CD14-positive monocyte (primary cell): ENCODE measurements around the gene OR2S2. TPM values are rescaled to one million over a fixed set of nuclear protein-coding genes. Genes with fewer than 3 reads are reported as not detected.

Experiments used
- DNase-seq, 3 donors: peaks; one replicate each; pipeline ENCODE4 v3.0.0-alpha.2; 2011 to 2022
- H2AFZ ChIP-seq: 2 replicates; pipeline ENCODE4 v1.6.0; 2012; ENCODE audit warnings: mild to moderate bottlenecking, low read depth, low read length, inconsistent platforms; ENCODE audit not compliant: insufficient read depth, poor library complexity, severe bottlenecking
- H3K27ac ChIP-seq, 2 donors: 1 replicate in 1 of 2; 2 replicates in 1 of 2; pipeline ENCODE4 v1.5.1; 2012 to 2013; ENCODE audit warnings: low read length in 2 of 2, control low read depth in 1 of 2, inconsistent platforms in 1 of 2, low read depth in 1 of 2, mild to moderate bottlenecking in 1 of 2
- H3K27me3 ChIP-seq, 2 donors: one replicate each; pipeline versions ENCODE4 v1.6.0 to v1.6.1; 2011 to 2013; ENCODE audit warnings: low read length in 2 of 2; ENCODE audit not compliant: control insufficient read depth in 2 of 2, insufficient read depth in 2 of 2
- H3K36me3 ChIP-seq, 2 donors: replicated peaks in 1 of 2; 1 replicate in 1 of 2; 2 replicates in 1 of 2; pipeline versions ENCODE4 v1.5.1 to v1.6.1; 2012 to 2013; ENCODE audit warnings: low read length in 2 of 2, control low read depth in 1 of 2, inconsistent platforms in 1 of 2, mild to moderate bottlenecking in 1 of 2; ENCODE audit not compliant: insufficient read depth in 2 of 2, control insufficient read depth in 1 of 2
- H3K4me1 ChIP-seq, 2 donors: 1 replicate in 1 of 2; 2 replicates in 1 of 2; pipeline versions ENCODE4 v1.5.1 to v1.6.1; 2012 to 2013; ENCODE audit warnings: low read length in 2 of 2, control low read depth in 1 of 2, inconsistent platforms in 1 of 2, mild to moderate bottlenecking in 1 of 2, moderate library complexity in 1 of 2; ENCODE audit not compliant: insufficient read depth in 2 of 2, control insufficient read depth in 1 of 2
- H3K4me2 ChIP-seq: replicated peaks from 2 replicates; pipeline ENCODE3; 2012; ENCODE audit warnings: low read length, moderate library complexity, mild to moderate bottlenecking; ENCODE audit not compliant: poor library complexity, severe bottlenecking; ENCODE audit errors: extremely low read depth
- H3K4me3 ChIP-seq, 3 experiments: fragments of 200-600 bp in 1 of 3; sonication (generic) in 1 of 3; replicated peaks in 1 of 3; 1 replicate in 2 of 3; 2 replicates in 1 of 3; pipeline ENCODE4 v1.5.1; 2011 to 2013; ENCODE audit warnings: low read length in 3 of 3, mild to moderate bottlenecking in 3 of 3, control low read depth in 2 of 3, low read depth in 2 of 3, inconsistent platforms in 1 of 3, moderate library complexity in 1 of 3
- H3K79me2 ChIP-seq: 2 replicates; pipeline ENCODE4 v1.6.0; 2012; ENCODE audit warnings: mild to moderate bottlenecking, control low read depth, inconsistent platforms, low read length, moderate library complexity; ENCODE audit not compliant: insufficient read depth
- H3K9ac ChIP-seq: 2 replicates; pipeline ENCODE4 v1.6.0; 2017; ENCODE audit warnings: low read length, mild to moderate bottlenecking; ENCODE audit not compliant: insufficient read depth, poor library complexity, severe bottlenecking
- H3K9me3 ChIP-seq, 2 donors: replicated peaks in 1 of 2; 1 replicate in 1 of 2; 2 replicates in 1 of 2; pipeline versions ENCODE4 v1.5.1 to v1.6.1; 2012 to 2013; ENCODE audit warnings: low read length in 2 of 2, control low read depth in 1 of 2; ENCODE audit not compliant: control insufficient read depth in 1 of 2, insufficient read depth in 1 of 2
- H4K20me1 ChIP-seq: 2 replicates; pipeline ENCODE4 v1.6.0; 2012; ENCODE audit warnings: mild to moderate bottlenecking, low read length, control low read depth, moderate library complexity; ENCODE audit not compliant: insufficient read depth
- H3K27ac Mint-ChIP-seq, 7 donors: one replicate each; pipeline ENCODE4 v1.8.0; 2020; ENCODE audit warnings: mild to moderate bottlenecking in 7 of 7, mixed read lengths in 7 of 7, moderate library complexity in 6 of 7, inconsistent platforms in 2 of 7
- H3K27me3 Mint-ChIP-seq, 3 donors: one replicate each; pipeline ENCODE4 v1.8.0; 2021 to 2022; ENCODE audit warnings: low read depth in 3 of 3, mild to moderate bottlenecking in 3 of 3, mixed read lengths in 3 of 3, moderate library complexity in 3 of 3, inconsistent platforms in 1 of 3
- H3K36me3 Mint-ChIP-seq, 2 donors: one replicate each; pipeline ENCODE4 v1.8.0; 2020; ENCODE audit warnings: mixed read lengths in 2 of 2, inconsistent platforms in 1 of 2, mild to moderate bottlenecking in 1 of 2
- H3K4me1 Mint-ChIP-seq: one replicate; pipeline ENCODE4 v1.8.0; 2020; ENCODE audit warnings: mild to moderate bottlenecking, mixed read lengths
- H3K4me3 Mint-ChIP-seq, 2 donors: one replicate each; pipeline ENCODE4 v1.8.0; 2020; ENCODE audit warnings: mild to moderate bottlenecking in 2 of 2, mixed read lengths in 2 of 2, moderate library complexity in 1 of 2
- H3K9me3 Mint-ChIP-seq, 7 donors: one replicate each; pipeline ENCODE4 v1.8.0; 2020 to 2022; ENCODE audit warnings: mixed read lengths in 7 of 7, mild to moderate bottlenecking in 6 of 7, moderate library complexity in 6 of 7, inconsistent platforms in 2 of 7
- WGBS: methylation state at CpG from one replicate; pipeline ENCODE4 v1.1.5; 2013; ENCODE audit warnings: missing lambda C conversion rate; ENCODE audit not compliant: insufficient coverage; 5-methylcytosine and 5-hydroxymethylcytosine counted together
- intact Hi-C, 2 donors: fragments of 100-400 bp; cut with micrococcal nuclease; formaldehyde crosslinking; loops; one replicate each; pipeline versions ENCODE4 v1.15.0 to v1.15.1; 2023
- polyA plus RNA-seq, 3 donors: library from polyadenylated mRNA; depleted of rRNA in 1 of 3; unstranded in 2 of 3; stranded (reverse) in 1 of 3; fragments of 300-500 nt in 2 of 3; fragments of >200 nt in 1 of 3; fragmentation: Illumina TruSeq in 2 of 3; gene quantifications; 1 replicate in 2 of 3; 2 replicates in 1 of 3; pipeline ENCODE4 v1.2.3, GENCODE V29; 2012 to 2021
- TF ChIP-seq, protein P1 (sequence below): fragments of 200-600 bp; IDR thresholded peaks from one replicate; pipeline ENCODE4 v1.8.0; 2022; ENCODE audit warnings: antibody characterized with exemption, mild to moderate bottlenecking

OR2S2 gene
- polyA plus RNA-seq, 3 donors = not detected

DNA sequence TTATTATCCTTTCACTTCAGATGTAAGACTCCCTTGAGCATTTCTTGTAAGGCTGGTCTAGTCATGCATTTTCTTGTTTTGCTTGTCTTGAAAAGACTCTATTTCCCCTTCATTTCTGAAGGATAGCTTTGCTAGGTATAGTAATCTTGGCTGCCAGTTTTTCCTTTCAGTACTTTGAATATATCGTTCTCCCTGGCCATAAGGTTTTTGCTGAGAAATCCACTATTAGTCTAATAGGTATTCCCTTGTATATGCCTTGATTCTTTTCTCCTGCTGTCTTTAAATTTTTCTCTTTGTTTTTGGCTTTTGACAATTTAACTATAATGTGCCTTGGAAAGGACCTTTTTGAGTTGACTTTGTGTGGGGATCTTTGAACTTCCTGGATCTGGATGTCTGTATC is 16.8 kb upstream of the OR2S2 start:
- Histone ChIP-seq H3K9me3 (peaks cover 7 to 17% of the 10 kb centered on the region in 2 donors), H3K9ac (no peak overlapping the region), H3K4me2 (no peak overlapping the region), H3K27ac (no peak overlapping the region), H3K79me2 (no peaks in the 10 kb centered on the region), H3K4me3 (no peak overlapping the region), H4K20me1 (no peaks in the 10 kb centered on the region), H3K36me3 (no peaks in the 10 kb centered on the region), H2AFZ (no peak overlapping the region), H3K27me3 (peaks cover 30 to 53% of the 10 kb centered on the region in 2 donors), H3K4me1 (no peaks in the 10 kb centered on the region)
- no peak for DNase-seq
- Mint-ChIP-seq H3K36me3 (peaks cover 4 to 10% of the 10 kb centered on the region in 2 donors), H3K9me3 (peaks cover 16 to 31% (median 24%) of the 10 kb centered on the region in 7 donors), H3K27ac (no peak overlapping the region), H3K4me3 (peak overlapping the region in 1 of 2 donors; percentile 32), H3K27me3 (peaks cover 45 to 54% (median 48%) of the 10 kb centered on the region in 3 donors), H3K4me1 (peaks cover 9% of the 10 kb centered on the region)
- TF ChIP-seq, protein P1, sequence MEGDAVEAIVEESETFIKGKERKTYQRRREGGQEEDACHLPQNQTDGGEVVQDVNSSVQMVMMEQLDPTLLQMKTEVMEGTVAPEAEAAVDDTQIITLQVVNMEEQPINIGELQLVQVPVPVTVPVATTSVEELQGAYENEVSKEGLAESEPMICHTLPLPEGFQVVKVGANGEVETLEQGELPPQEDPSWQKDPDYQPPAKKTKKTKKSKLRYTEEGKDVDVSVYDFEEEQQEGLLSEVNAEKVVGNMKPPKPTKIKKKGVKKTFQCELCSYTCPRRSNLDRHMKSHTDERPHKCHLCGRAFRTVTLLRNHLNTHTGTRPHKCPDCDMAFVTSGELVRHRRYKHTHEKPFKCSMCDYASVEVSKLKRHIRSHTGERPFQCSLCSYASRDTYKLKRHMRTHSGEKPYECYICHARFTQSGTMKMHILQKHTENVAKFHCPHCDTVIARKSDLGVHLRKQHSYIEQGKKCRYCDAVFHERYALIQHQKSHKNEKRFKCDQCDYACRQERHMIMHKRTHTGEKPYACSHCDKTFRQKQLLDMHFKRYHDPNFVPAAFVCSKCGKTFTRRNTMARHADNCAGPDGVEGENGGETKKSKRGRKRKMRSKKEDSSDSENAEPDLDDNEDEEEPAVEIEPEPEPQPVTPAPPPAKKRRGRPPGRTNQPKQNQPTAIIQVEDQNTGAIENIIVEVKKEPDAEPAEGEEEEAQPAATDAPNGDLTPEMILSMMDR = no peak
- WGBS = no CpG with 5 or more reads among the region's 1 CpG
- intact Hi-C loops = no loop called here

DNA sequence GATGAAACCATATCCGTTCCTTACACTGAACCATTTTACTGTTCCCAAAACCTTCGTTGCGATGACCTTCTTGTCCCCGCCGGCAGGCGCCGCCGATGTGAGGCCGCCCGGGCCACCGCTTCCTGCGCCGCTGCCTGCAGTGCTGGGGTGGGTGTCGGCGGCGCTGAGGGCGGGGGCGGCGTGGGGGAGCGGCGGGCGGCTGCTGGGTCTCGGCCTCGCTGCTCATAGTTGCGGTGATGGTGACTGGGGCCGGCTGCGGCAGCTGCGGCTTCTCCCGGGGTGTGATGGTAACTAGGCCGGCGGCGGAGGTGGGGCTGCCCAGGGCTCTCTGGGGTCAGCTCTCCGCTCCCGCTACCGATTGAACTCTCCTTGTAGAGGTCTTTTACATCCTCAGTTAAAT is 14.1 kb upstream of the OR2S2 start:
- Histone ChIP-seq H3K9ac (no peak overlapping the region), H3K4me3 (no peak overlapping the region), H3K27ac (no peak overlapping the region), H4K20me1 (no peaks in the 10 kb centered on the region), H3K27me3 (peaks cover 28 to 69% of the 10 kb centered on the region in 2 donors), H3K36me3 (no peaks in the 10 kb centered on the region), H3K4me2 (no peak overlapping the region), H3K9me3 (peaks cover 7 to 17% of the 10 kb centered on the region in 2 donors), H2AFZ (no peak overlapping the region), H3K4me1 (no peaks in the 10 kb centered on the region), H3K79me2 (no peaks in the 10 kb centered on the region)
- TF ChIP-seq, protein P1 = no peak
- 1% methylated on average over 30 of the region's 35 CpGs for WGBS
- H3K36me3 Mint-ChIP-seq = peaks cover 4 to 10% of the 10 kb centered on the region in 2 donors
- H3K4me3 Mint-ChIP-seq = peak overlapping the region; percentile 8 to 81
- peaks cover 57 to 68% (median 59%) of the 10 kb centered on the region in 3 donors for H3K27me3 Mint-ChIP-seq
- H3K4me1 Mint-ChIP-seq = peaks cover 9% of the 10 kb centered on the region
- no peak for DNase-seq
- H3K27ac Mint-ChIP-seq = no peak overlapping the region
- intact Hi-C loops = no loop called here
- peaks cover 16 to 31% (median 24%) of the 10 kb centered on the region in 7 donors for H3K9me3 Mint-ChIP-seq
